CD4-positive, alpha-beta T cell (primary cell): ENCODE data around the gene SPTBN1. TPM values are rescaled to one million over a fixed set of nuclear protein-coding genes. Genes with fewer than 3 reads are reported as not detected.

ENCODE experiments used
- ATAC-seq: fragments of 200-7000 bp; cut with Tn5 transposase; one replicate; pipeline ENCODE4 v1.10.0; 2022; ENCODE audit warnings: mild to moderate bottlenecking; ENCODE audit not compliant: poor library complexity
- CTCF ChIA-PET: fragments of 350-600 bp; sonication (Branson Sonifier 250); formaldehyde crosslinking; loops from one replicate; lab custom pipeline; 2021; ENCODE audit warnings: antibody characterized with exemption, inconsistent platforms; lab: Charles Lee
- POLR2A ChIA-PET: fragments of 350-600 bp; sonication (Branson Sonifier 250); formaldehyde crosslinking; loops from one replicate; lab custom pipeline; 2021; ENCODE audit warnings: antibody characterized with exemption, inconsistent platforms; lab: Charles Lee
- DNase-seq, 14 experiments: peaks; one replicate each; pipeline ENCODE4 v3.0.0-alpha.2; 2013 to 2020; ENCODE audit warnings: mixed read lengths in 2 of 14
- H3K27ac ChIP-seq, 2 donors: one replicate each; pipeline versions ENCODE4 v1.5.1 to v1.7.0; 2013; ENCODE audit warnings: low read length in 2 of 2, low read depth in 1 of 2, mild to moderate bottlenecking in 1 of 2
- H3K27me3 ChIP-seq, 2 experiments: 1 replicate in 1 of 2; 2 replicates in 1 of 2; pipeline versions ENCODE4 v1.6.1 to v1.7.0; 2013; ENCODE audit warnings: low read length in 2 of 2, control low read depth in 1 of 2, mild to moderate bottlenecking in 1 of 2, moderate library complexity in 1 of 2; ENCODE audit not compliant: insufficient read depth in 2 of 2, control insufficient read depth in 1 of 2
- H3K36me3 ChIP-seq: one replicate; pipeline ENCODE4 v1.6.1; 2013; ENCODE audit warnings: low read length, control low read depth; ENCODE audit not compliant: insufficient read depth
- H3K4me1 ChIP-seq: one replicate; pipeline ENCODE4 v1.6.1; 2013; ENCODE audit warnings: low read length, control low read depth; ENCODE audit not compliant: insufficient read depth
- H3K4me3 ChIP-seq: one replicate; pipeline ENCODE4 v1.5.1; 2013; ENCODE audit warnings: mild to moderate bottlenecking, low read length, moderate library complexity
- H3K9me3 ChIP-seq, 2 experiments: 1 replicate in 1 of 2; 2 replicates in 1 of 2; pipeline versions ENCODE4 v1.6.1 to v1.7.0; 2013; ENCODE audit warnings: low read length in 2 of 2, mild to moderate bottlenecking in 2 of 2, control low read depth in 1 of 2, moderate library complexity in 1 of 2; ENCODE audit not compliant: control insufficient read depth in 1 of 2, insufficient read depth in 1 of 2
- H3K27ac Mint-ChIP-seq: one replicate; pipeline ENCODE4 v1.8.0; 2020; ENCODE audit warnings: mixed read lengths
- H3K27me3 Mint-ChIP-seq: one replicate; pipeline ENCODE4 v1.8.0; 2021; ENCODE audit warnings: mixed read lengths
- H3K36me3 Mint-ChIP-seq: one replicate; pipeline ENCODE4 v1.8.0; 2021; ENCODE audit warnings: low read depth, mixed read lengths
- H3K4me1 Mint-ChIP-seq: one replicate; pipeline ENCODE4 v1.8.0; 2021; ENCODE audit warnings: low read depth, mixed read lengths
- H3K4me3 Mint-ChIP-seq: one replicate; pipeline ENCODE4 v1.8.0; 2020; ENCODE audit warnings: mild to moderate bottlenecking, mixed read lengths
- H3K9me3 Mint-ChIP-seq: one replicate; pipeline ENCODE4 v1.8.0; 2020; ENCODE audit warnings: mixed read lengths
- intact Hi-C, 2 experiments: fragments of 100-400 bp; cut with DNase I in 1 of 2; cut with micrococcal nuclease in 1 of 2; formaldehyde crosslinking; loops; one replicate each; pipeline versions ENCODE4 v1.15.1 to v1.9.0; 2023 to 2025; cut with DNase I, micrococcal nuclease
- total RNA-seq, 174 experiments: library from RNA in 2 of 174; stranded (reverse) in 2 of 174; gene quantifications; one replicate each; pipeline ENCODE4 v1.2.3 and lab custom pipeline; 2021 to 2026
- TF ChIP-seq, protein P1 (sequence below): fragments of 200-600 bp; IDR thresholded peaks from one replicate; pipeline ENCODE4 v1.8.0; 2022; ENCODE audit warnings: antibody characterized with exemption, mild to moderate bottlenecking

The SPTBN1 gene
- total RNA-seq, 2 experiments from 2014 or later: 156 to 166 TPM

DNA sequence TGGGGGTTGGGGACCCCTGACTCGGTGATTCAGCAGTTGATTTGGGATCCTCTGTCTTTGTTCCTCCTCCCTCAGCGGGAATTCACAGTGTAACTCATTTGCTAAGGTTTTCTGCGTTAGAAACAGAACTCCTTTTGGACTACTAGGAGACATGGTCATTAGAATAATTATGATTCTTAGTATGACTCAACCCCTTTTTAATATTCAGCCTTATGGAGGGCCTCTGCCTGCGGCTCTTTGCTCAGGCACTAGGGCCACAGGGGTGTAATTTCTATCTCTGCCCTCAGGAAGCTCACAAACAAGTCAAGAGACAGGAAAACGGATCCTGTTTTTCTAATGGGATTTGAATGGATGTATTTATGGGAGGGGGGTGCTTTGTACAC lies 117.4 kb downstream of the SPTBN1 start:
- H3K27me3 ChIP-seq: no peaks in the 10 kb centered on the region
- TF ChIP-seq, protein P1, sequence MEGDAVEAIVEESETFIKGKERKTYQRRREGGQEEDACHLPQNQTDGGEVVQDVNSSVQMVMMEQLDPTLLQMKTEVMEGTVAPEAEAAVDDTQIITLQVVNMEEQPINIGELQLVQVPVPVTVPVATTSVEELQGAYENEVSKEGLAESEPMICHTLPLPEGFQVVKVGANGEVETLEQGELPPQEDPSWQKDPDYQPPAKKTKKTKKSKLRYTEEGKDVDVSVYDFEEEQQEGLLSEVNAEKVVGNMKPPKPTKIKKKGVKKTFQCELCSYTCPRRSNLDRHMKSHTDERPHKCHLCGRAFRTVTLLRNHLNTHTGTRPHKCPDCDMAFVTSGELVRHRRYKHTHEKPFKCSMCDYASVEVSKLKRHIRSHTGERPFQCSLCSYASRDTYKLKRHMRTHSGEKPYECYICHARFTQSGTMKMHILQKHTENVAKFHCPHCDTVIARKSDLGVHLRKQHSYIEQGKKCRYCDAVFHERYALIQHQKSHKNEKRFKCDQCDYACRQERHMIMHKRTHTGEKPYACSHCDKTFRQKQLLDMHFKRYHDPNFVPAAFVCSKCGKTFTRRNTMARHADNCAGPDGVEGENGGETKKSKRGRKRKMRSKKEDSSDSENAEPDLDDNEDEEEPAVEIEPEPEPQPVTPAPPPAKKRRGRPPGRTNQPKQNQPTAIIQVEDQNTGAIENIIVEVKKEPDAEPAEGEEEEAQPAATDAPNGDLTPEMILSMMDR: no peak
- Mint-ChIP-seq H3K9me3 (no peaks in the 10 kb centered on the region), H3K36me3 (peaks cover 12% of the 10 kb centered on the region), H3K4me1 (peaks cover 100% of the 10 kb centered on the region), H3K4me3 (peak overlapping the region; percentile 86), H3K27ac (peak overlapping the region; percentile 96), H3K27me3 (no peaks in the 10 kb centered on the region)
- intact Hi-C loops: loop anchor here (2.0 to 10.0 kb wide), 3 partner anchors 149 to 1044 kb away; partner anchors contain the start of genes PPP4R3B (in 2 of the 2) and EML6 (in 1 of the 2)
- ChIA-PET POLR2A (interaction anchor here (0.8 to 8.0 kb wide), 8 partner anchors 8 to 1044 kb away, joined by 3 to 158 read pairs (median 10); partner anchors contain the start of gene PPP4R3B), CTCF (interaction anchor here (1.0 to 4.9 kb wide), 3 partner anchors 14 to 51 kb away, joined by 3 to 30 read pairs (median 9); no protein-coding TSS in a partner anchor)
- DNase-seq: no peak
- H3K9me3 ChIP-seq: no peaks in the 10 kb centered on the region
- peak overlapping the region; percentile 53 for H3K4me3 ChIP-seq
- peak overlapping the region; percentile 89 to 98 for H3K27ac ChIP-seq
- H3K4me1 ChIP-seq: peaks cover 95% of the 10 kb centered on the region
- no peak for ATAC-seq
- no peaks in the 10 kb centered on the region for H3K36me3 ChIP-seq

DNA sequence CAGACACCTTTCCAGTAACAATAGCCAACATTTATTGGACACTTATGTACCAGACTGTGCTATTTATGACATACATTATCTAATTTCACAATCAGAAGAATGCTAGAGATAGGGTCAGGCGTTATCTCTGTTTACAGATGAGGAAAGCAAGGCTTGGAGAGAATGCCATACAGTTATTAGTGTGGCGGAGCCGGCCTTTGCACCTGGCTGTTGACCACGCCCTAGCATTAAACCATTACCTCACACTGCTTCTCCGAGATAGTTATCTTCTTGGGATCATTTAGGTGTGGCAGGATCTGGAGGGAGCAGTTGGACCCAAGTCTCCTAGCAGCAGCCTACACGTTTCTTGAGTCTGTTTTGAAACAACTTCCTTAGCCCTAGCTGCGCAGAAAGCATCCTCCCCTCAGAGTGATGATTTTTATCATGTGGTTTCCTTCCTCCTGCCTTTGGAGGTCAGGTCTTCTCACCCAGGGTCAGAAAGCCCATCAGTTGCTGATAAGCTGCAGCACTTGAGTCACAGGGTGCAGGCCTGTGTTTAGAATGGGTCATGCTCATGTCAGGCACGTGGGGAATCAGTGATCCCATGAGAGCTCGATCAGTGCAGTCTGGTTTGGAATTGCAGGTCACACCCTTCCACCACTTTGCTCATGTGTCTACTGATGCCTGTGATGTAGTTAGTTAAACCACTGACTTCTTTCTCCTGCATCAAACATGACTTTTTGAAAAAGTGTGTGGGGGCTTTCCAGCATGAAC lies 118.2 kb downstream of the SPTBN1 start:
- H3K9me3 ChIP-seq: no peaks in the 10 kb centered on the region
- Mint-ChIP-seq H3K9me3 (no peaks in the 10 kb centered on the region), H3K4me1 (peaks cover 100% of the 10 kb centered on the region), H3K27ac (peak overlapping the region; percentile 96), H3K36me3 (peaks cover 12% of the 10 kb centered on the region), H3K27me3 (no peaks in the 10 kb centered on the region), H3K4me3 (peak overlapping the region; percentile 86)
- TF ChIP-seq, protein P1: no peak
- DNase-seq (peak; percentile 53 to 95 (median 70)), ATAC-seq (peak; percentile 79)
- intact Hi-C loops: loop anchor here (1.0 to 10.0 kb wide), 5 partner anchors 15 to 1043 kb away; partner anchors contain the start of gene PPP4R3B (in 2 of the 2)
- peak overlapping the region; percentile 53 for H3K4me3 ChIP-seq
- peak overlapping the region; percentile 89 to 98 for H3K27ac ChIP-seq
- CTCF ChIA-PET: interaction anchor here (1.0 to 2.4 kb wide), 4 partner anchors 16 to 130 kb away, joined by 3 to 20 read pairs (median 6); no protein-coding TSS in a partner anchor
- no peaks in the 10 kb centered on the region for H3K27me3 ChIP-seq
- peaks cover 98% of the 10 kb centered on the region for H3K4me1 ChIP-seq
- no peaks in the 10 kb centered on the region for H3K36me3 ChIP-seq
- POLR2A ChIA-PET: interaction anchor here (0.8 to 8.0 kb wide), 15 partner anchors 9 to 1044 kb away, joined by 3 to 158 read pairs (median 4); partner anchors contain the start of genes CFAP36 and PPP4R3B

DNA sequence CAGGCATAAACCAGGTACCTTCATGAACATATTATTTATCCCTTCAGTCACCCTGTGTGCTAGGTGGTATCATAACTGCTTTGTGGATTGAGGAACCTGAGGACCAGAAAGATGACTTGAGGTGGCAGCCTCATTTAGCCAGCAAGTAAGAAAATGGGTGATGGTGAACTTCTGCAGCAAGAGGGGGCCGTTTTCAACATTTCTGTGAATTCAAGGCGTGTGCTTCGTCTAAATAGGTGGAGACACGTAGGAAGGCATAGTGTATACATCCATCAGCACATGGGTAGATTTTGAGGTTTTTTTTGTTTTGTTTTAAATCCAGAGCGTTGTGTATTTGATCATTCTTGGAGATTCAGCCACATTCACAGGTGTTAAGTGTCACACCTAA lies 118.7 kb downstream of the SPTBN1 start:
- Mint-ChIP-seq H3K27me3 (no peaks in the 10 kb centered on the region), H3K9me3 (no peaks in the 10 kb centered on the region), H3K4me1 (peaks cover 100% of the 10 kb centered on the region), H3K36me3 (peaks cover 14% of the 10 kb centered on the region), H3K27ac (peak overlapping the region; percentile 96), H3K4me3 (peak overlapping the region; percentile 86)
- H3K9me3 ChIP-seq: no peaks in the 10 kb centered on the region
- H3K27ac ChIP-seq: peak overlapping the region; percentile 89 to 98
- intact Hi-C loops: loop anchor here (1.0 to 10.0 kb wide), 6 partner anchors 11 to 1042 kb away; partner anchors contain the start of gene PPP4R3B (in 2 of the 2)
- POLR2A ChIA-PET: interaction anchor here (0.8 to 8.0 kb wide), 16 partner anchors 10 to 1043 kb away, joined by 3 to 158 read pairs (median 4); partner anchors contain the start of genes CFAP36 and PPP4R3B
- H3K36me3 ChIP-seq: no peaks in the 10 kb centered on the region
- H3K4me1 ChIP-seq: peaks cover 100% of the 10 kb centered on the region
- CTCF ChIA-PET: interaction anchor here (1.0 to 2.4 kb wide), 4 partner anchors 17 to 130 kb away, joined by 3 to 20 read pairs (median 6); no protein-coding TSS in a partner anchor
- H3K27me3 ChIP-seq: no peaks in the 10 kb centered on the region
- DNase-seq: peak in 4 of 14 experiments; percentile 25 to 73 (median 32)
- ATAC-seq: peak; percentile 36
- TF ChIP-seq, protein P1: peak; percentile 24
- H3K4me3 ChIP-seq: no peak overlapping the region
